ENCODE measurements around the gene ZNF385B. TPM values are rescaled to one million over a fixed set of nuclear protein-coding genes. Genes with fewer than 3 reads are reported as not detected.
A peak's percentile ranks its signal among the peaks of the same experiment; 100 is the strongest.

ZNF385B gene
- total and polyA plus RNA-seq, 9 of the 15 experiments (the other 6 are each of a cell fraction or from before 2014, with no cell fraction given) = 0.50 TPM; not detected in 8

DNA sequence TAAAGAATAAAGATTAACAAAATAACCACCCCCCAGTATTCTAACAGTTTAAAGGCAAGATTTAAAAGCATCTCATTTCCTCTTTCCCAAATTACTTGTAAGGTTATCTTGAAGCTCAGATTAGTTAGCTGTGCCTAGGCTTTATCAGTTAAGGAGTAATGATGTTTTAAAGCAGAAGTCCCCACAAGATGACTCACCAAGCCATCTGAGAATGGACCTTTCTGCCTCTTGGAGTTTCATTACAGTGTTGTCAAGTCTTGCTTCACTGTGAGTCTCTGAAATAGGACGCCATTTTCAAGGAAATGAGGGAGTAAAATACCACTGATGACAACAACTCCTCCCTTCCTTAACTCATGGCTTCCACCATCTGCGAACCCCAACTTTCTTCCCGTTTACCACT is 35.9 kb downstream of the ZNF385B start (continued):
- no peak for TF ChIP-seq PBX2 (CRISPR knock-in tag; IDR thresholded peaks at IDR 0.05; ENCODE audit: low read depth)
- no peak for TF ChIP-seq PBX2 (tag; conservative IDR thresholded peaks at IDR 0.05; ENCODE audit: low read depth)
- TF ChIP-seq SPI1 (IDR thresholded peaks at IDR 0.05; ENCODE audit: borderline replicate concordance, low read depth, low read length) = peak; percentile 80
- peak in 1 of 2 experiments; percentile 79; a peak in 1 of 4 replicates for TF ChIP-seq RCOR1 (IDR thresholded peaks at IDR 0.05; ENCODE audit: borderline replicate concordance in 1 of 2, low read depth in 2 of 2, low read length in 2 of 2)
- no peak for TF ChIP-seq HMGXB4 (CRISPR knock-in tag; IDR thresholded peaks at IDR 0.05)
- 0 out of 2 replicates have a peak, but pooled peaks have one; percentile 32 for TF ChIP-seq ZNF589 (CRISPR knock-in tag; IDR thresholded peaks at IDR 0.05; ENCODE audit: low read depth)
- no peak for TF ChIP-seq SFPQ (IDR thresholded peaks at IDR 0.05; ENCODE audit: low read depth, low read length)
- TF ChIP-seq KLF6 (CRISPR knock-in tag; IDR thresholded peaks at IDR 0.05; ENCODE audit: borderline replicate concordance) = no peak
- TF ChIP-seq TCF7L2 (IDR thresholded peaks at IDR 0.05; ENCODE audit: low read depth, low read length) = no peak
- TF ChIP-seq CHD1 (IDR thresholded peaks at IDR 0.05; ENCODE audit: low read length) = no peak
- TF ChIP-seq HDAC1 (IDR thresholded peaks at IDR 0.05) = peak in 1 of 2 experiments; percentile 52; a peak in 1 of 4 replicates
- TF ChIP-seq PTRF (tag; IDR thresholded peaks at IDR 0.05) = no peak
- no peak for TF ChIP-seq TBP (optimal IDR thresholded peaks at IDR 0.05; ENCODE audit: low read depth, low read length)
- no peak for TF ChIP-seq MIER1 (IDR thresholded peaks at IDR 0.05; ENCODE audit: low read depth)
- TF ChIP-seq ZNF785 (CRISPR knock-in tag; IDR thresholded peaks at IDR 0.05) = no peak
- TF ChIP-seq MEIS2 (IDR thresholded peaks at IDR 0.05; ENCODE audit: partially characterized antibody) = no peak
- no peak for TF ChIP-seq ZNF518B (CRISPR knock-in tag; IDR thresholded peaks at IDR 0.05)
- TF ChIP-seq ZNF644 (tag; IDR thresholded peaks at IDR 0.05; ENCODE audit: low read depth) = no peak
